DND-41 (cell line): Measurements from ENCODE around the gene OPCML.

ENCODE experiments used
- EZH2 ChIP-seq: IDR thresholded peaks from 3 replicates; pipeline ENCODE4 v1.6.1; 2012; ENCODE audit warnings: borderline replicate concordance, low read depth, mild to moderate bottlenecking, moderate library complexity, low read length, inconsistent platforms; ENCODE audit not compliant: severe bottlenecking
- TF ChIP-seq, protein P1 (sequence below): IDR thresholded peaks from 2 replicates; pipeline ENCODE4 v1.5.1; 2012; ENCODE audit warnings: borderline replicate concordance, low read length, moderate library complexity, mild to moderate bottlenecking; ENCODE audit not compliant: poor library complexity, severe bottlenecking; ENCODE audit errors: extremely low read depth

DNA sequence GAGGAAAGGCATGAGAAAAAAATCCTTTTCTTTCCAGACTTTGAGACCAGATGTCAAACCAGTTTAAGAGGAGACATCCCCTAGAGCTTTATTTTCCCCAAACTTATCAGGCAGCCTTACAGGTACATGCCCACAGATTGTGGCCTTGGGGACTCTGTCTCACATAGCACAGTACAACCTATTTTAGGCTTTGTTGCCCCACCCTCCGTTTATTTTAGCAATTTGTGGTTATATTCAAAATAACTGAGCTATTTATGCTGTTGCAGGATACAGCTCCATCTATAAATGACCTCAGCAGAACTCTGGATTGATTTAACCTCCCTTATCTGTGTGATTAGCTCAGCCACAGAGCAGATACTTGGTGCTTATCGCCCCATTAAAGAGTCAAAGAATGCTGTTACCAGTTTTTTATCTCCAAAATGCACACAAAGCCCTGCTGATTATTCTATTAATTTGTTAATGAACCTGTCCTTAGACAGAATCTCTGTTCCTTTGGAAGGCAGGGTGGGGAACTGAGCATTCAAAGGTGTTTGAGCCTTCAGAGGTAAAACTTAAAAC is 525.2 kb downstream of the OPCML start:
- TF ChIP-seq, protein P1, sequence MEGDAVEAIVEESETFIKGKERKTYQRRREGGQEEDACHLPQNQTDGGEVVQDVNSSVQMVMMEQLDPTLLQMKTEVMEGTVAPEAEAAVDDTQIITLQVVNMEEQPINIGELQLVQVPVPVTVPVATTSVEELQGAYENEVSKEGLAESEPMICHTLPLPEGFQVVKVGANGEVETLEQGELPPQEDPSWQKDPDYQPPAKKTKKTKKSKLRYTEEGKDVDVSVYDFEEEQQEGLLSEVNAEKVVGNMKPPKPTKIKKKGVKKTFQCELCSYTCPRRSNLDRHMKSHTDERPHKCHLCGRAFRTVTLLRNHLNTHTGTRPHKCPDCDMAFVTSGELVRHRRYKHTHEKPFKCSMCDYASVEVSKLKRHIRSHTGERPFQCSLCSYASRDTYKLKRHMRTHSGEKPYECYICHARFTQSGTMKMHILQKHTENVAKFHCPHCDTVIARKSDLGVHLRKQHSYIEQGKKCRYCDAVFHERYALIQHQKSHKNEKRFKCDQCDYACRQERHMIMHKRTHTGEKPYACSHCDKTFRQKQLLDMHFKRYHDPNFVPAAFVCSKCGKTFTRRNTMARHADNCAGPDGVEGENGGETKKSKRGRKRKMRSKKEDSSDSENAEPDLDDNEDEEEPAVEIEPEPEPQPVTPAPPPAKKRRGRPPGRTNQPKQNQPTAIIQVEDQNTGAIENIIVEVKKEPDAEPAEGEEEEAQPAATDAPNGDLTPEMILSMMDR, result no peak
- no peak for TF ChIP-seq EZH2
